CD1c-positive myeloid dendritic cell (primary cell): ENCODE data around the gene DNA2.
"Not testable (repeated sequence)": the region's sequence is repeated elsewhere in the genome, so short reads cannot be mapped to it uniquely, and the experiment has no call there.

ENCODE experiments used
- DNase-seq: peaks from one replicate; pipeline ENCODE4 v3.0.0-alpha.2; 2016; ENCODE audit errors: extremely low spot score

DNA2 gene, protein sequence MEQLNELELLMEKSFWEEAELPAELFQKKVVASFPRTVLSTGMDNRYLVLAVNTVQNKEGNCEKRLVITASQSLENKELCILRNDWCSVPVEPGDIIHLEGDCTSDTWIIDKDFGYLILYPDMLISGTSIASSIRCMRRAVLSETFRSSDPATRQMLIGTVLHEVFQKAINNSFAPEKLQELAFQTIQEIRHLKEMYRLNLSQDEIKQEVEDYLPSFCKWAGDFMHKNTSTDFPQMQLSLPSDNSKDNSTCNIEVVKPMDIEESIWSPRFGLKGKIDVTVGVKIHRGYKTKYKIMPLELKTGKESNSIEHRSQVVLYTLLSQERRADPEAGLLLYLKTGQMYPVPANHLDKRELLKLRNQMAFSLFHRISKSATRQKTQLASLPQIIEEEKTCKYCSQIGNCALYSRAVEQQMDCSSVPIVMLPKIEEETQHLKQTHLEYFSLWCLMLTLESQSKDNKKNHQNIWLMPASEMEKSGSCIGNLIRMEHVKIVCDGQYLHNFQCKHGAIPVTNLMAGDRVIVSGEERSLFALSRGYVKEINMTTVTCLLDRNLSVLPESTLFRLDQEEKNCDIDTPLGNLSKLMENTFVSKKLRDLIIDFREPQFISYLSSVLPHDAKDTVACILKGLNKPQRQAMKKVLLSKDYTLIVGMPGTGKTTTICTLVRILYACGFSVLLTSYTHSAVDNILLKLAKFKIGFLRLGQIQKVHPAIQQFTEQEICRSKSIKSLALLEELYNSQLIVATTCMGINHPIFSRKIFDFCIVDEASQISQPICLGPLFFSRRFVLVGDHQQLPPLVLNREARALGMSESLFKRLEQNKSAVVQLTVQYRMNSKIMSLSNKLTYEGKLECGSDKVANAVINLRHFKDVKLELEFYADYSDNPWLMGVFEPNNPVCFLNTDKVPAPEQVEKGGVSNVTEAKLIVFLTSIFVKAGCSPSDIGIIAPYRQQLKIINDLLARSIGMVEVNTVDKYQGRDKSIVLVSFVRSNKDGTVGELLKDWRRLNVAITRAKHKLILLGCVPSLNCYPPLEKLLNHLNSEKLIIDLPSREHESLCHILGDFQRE

DNA sequence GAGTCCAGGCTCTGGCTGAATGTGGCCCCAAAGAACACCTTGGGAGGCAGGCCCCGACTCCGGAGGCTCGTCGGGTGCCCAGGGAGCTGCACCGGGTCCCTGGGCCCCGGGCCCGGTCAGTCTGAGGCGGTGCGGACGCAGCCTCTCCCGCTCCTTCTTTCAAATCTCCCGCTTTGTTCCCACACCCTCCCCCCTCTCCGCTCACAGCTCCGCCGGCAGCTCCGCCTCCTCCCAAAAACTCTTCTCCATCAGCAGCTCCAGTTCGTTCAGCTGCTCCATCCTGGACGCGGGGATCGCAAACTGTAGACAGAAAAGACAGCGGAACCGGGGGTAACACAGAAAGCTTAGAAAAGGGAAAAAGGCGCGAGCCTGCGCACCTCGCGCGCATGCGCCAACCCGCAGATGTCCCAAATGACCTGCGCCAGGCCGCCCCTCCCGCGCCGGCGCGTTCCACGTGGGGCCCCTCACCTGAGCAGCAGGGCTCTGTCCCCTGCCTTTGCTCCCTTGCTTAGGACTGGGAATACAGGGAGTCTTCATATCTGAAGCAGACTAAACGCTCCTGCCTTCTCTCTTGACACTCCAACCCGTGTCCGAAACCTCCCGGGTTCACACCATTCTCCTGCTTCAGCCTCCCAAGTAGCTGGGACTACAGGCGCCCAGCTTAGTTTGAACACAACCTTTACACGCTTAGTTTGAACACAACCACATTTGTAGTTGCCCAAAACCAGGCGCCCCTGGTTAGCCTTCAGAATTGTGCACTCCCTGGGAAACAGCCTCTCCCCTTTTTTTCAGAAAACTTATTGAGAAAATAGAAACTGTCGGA is at the start of gene DNA2:
Gene DNA2 (minus strand): TSS at position 388 of the 823 bp plus-strand sequence. CDS start 109 bp downstream, at position 279.
- peak; percentile 78 for DNase-seq

- not testable (repeated sequence) for DNase-seq
Measured at GRCh38 chr10:68518609-68519008, 46.8 kb upstream of the DNA2 start.

GRCh38 chr10:68517188-68517587 is 45.4 kb upstream of the DNA2 start:
- DNase-seq, result no peak

GRCh38 chr10:68516766-68517165 is 45.0 kb upstream of the DNA2 start:
- DNase-seq, result no peak

DNA sequence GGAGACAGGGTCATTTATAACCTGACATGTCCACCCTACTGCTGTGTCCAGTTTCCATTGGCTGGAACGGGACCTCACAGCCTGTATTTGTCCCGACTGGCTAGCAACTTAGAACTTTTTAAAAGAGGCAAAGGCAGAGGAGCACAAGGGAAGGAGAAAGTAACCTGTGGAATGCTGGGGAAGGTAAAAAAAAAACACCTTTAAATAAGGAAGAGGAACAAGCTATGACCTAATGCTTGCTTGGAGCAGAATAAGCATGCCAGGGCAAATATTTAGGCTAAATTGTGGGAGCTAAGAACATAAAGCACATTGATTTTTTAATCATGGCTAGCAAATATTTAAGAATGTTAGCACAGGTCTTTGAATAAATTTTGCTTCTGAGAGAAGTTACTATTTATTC is 44.4 kb upstream of the DNA2 start:
- not testable (repeated sequence) for DNase-seq

DNA sequence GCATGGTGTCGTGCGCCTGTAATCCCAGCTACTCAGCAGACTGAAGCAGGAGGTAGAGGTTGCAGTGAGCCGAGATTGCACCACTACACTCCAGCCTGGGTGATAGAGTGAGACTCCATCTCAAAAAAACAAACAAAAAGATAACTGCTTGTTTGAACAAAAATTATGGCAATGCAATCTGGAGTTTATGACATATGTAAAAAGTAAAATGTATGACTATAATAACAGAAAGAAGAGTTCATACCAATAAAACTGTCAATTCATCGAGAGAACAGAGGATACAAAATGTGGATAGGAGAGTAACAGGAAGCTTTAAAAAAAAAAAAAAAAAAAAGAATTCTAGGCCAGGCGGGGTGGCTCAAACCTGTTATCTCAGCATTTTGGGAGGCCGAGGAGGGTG is 36.3 kb upstream of the DNA2 start:
- DNase-seq, result no peak

GRCh38 chr10:68506411-68506810 is 34.6 kb upstream of the DNA2 start:
- DNase-seq, result no peak

DNA sequence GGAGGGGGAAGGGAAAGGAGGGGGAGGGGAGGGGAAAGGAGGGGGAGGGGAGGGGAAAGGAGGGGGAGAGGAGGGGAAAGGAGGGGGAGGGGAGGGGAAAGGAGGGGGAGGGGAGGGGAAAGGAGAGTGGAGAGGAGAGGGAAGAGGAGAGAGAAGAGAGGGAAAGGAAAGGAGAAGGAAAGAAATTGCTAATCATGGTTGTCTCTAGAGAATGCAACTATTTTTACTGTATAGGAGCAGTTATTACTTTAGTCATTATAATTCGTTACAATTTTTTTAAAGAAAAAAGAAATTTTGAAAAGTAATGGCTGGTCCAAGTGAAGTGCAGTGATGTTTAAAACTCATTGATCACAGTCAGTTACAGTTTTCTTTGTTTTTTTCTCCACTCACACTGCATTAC is 31.1 kb upstream of the DNA2 start:
- DNase-seq, result no peak

GRCh38 chr10:68501691-68502090 is 29.9 kb upstream of the DNA2 start:
- no peak for DNase-seq

DNA sequence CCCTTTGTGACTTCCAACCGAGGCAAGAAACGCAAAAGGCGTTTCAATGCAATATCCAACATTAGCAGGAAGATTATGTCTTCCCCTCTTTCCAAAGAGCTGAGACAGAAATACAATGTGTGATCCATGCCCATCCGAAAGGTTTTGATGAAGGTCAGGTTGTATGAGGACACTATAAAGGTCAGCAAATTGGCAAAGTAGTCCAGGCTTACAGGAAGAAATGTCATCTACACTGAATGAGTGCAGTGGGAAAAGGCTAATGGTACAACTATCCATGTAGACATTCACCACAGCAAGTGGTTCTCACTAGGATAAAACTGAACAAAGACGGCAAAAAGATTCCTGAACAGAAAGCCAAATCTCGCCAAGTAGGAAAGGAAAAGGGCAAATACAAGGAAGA is 27.8 kb upstream of the DNA2 start:
- no peak for DNase-seq

- DNase-seq, result no peak
Measured at GRCh38 chr10:68496072-68496471, 24.3 kb upstream of the DNA2 start.

GRCh38 chr10:68492118-68492517 is 20.3 kb upstream of the DNA2 start:
- peak; percentile 65 for DNase-seq

DNA sequence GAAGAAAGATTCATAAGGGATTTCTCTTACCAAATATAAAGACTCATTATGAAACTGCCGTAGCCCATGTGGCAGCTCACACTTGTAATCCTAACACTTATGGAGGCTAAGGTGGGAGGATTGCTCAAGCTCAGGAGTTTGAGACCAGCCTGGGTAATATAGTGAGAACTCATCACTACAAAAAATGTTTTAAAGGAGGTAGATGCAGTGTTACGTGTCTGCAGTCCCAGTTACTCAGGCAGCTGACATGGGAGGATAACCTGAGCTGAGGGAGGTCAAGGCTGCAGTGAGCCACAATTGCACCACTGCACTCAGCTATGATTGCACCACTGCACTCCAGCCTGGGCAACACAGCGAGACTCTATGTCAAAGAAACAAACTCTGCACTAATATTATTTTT is 18.1 kb upstream of the DNA2 start:
- peak; percentile 84 for DNase-seq

DNA sequence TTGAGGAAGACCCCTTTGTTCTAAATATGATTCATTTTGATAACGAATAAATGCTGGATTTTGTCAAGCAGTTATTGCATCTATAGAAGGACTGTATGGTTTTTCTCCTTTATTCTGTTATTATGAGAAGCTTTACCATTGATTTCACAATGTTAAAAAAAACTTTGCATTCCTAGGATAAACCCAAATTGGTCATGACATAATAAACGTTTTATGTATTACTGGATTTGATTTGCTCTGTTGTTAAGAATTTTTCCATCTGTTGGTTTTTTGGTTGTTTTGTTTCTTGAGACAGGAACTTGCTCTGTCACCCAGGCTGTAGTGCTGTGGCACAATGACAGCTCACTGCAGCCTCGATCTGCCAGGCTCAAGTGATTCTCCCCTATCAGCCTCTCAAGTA is 2.2 kb upstream of the DNA2 start:
- no peak for DNase-seq

DNA sequence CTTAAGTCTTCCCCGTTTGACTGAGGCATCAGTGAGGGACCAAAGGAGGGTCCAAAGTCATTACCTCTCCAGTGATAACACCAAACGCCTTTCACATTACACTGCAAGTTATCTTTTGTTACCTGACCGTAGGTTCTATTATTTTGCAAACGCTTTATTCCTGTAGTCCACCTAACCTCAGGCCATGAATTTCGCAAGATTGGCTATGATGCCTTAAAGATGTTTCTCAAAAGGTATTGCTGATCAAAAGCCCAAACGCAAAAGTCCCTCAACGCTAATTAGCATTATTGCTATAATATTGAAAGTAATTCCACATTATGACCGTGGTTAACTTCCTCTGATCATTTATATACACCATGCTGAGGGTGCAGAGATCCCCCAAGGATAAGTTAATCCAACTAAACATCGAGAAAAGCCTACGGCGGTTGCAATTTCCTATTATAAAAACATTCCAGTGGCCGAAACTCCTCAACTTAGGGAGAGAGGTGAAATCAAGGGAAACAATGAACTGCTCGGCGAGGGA is 649 bp downstream of the DNA2 start:
- no peak for DNase-seq

DNA sequence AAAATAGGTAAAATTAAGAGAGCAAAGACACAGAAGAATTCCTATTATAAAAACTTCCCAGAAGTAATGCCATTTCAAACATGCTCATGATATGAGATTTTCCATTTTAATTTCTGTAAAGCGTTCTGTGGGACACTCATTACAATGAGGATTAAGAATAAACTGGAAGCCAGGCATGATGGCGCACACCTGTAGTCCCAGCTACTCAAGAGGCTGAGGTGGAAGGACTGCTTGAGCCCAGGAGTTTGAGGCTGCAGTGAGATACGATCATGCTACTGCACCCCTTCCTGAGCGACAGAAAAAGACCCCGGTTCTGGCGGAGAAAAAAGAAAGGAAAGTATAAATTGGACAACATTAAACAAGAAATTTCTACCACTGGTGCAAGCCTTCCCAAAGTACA is 1.5 kb downstream of the DNA2 start:
- DNase-seq, result no peak

GRCh38 chr10:68469838-68470237 is 1.9 kb downstream of the DNA2 start:
- no peak for DNase-seq

GRCh38 chr10:68464729-68465128 is 7.0 kb downstream of the DNA2 start:
- not testable (repeated sequence) for DNase-seq

DNA sequence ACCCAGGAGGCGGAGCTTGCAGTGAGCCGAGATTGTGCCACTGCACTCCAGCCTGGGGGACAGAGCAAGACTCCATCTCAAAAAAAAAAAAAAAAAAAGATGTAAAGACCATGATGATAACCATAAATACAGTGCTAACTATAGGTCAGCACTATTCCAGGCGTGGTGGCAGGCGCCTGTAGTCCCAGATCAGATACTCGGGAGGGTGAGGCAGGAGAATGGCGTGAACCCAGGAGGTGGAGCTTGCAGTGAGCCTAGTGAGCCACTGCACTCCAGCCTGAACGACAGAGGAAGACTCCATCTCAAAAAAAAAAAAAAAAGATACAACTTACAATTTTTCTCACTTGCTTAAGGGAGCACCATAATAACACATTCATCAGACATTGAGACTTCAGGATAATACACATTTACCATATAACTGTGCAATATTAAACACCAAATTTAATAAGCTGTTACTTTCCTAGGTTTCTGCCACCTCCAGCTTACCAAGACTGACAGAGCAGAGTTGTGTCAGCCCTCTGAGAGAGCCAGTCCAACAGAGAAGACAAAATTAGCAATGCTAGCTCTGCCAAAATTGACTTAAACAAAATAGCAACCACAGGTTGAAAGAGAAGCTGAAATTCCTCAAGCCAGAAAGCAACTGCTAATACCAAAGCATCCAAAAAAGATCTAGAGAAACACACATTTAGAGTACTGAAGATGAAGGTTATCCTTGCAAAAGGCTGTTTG is 8.2 kb downstream of the DNA2 start:
- DNase-seq, result no peak

DNA sequence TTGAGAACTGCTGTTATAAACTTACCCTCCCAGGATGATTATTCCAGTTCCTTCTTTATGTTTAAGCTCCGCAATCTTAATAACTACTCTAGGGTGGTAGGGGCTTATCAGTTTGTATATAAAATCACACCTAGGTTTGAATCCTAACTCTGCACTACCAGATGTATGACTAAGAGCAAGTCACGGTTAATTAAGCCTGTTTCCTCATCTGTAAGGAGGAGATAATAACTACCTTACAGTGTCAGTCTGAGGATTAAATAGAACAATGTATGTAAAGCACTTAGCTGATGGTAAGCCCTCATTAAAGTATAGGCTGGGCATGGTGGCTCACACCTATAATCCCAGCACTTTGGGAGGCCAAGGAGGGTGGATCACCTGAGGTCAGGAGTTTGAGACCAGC is 9.2 kb downstream of the DNA2 start:
- DNase-seq, result no peak

- no peak for DNase-seq
Measured at GRCh38 chr10:68461032-68461431, 10.7 kb downstream of the DNA2 start.
